ENCODE data around the gene CCDC88B.

- no peak for TF ChIP-seq CTCF (IDR thresholded peaks at IDR 0.05)
- no peak for TF ChIP-seq POLR2A (IDR thresholded peaks at IDR 0.05)
Measured at GRCh38 chr11:64385945-64386704, 46.1 kb downstream of the CCDC88B start.

Data from gastroesophageal sphincter (tissue), 3 donors.